GM20431 (cell line): ENCODE data around the gene OR51M1.

Source experiments
- in situ Hi-C: fragments of 300-500 bp; cut with MseI, MboI; formaldehyde crosslinking; loops from one replicate; pipeline ENCODE4 v1.15.0; 2020; ENCODE audit warnings: low sequenced_read_pairs; ENCODE audit not compliant: unreplicated experiment

The OR51M1 gene

DNA sequence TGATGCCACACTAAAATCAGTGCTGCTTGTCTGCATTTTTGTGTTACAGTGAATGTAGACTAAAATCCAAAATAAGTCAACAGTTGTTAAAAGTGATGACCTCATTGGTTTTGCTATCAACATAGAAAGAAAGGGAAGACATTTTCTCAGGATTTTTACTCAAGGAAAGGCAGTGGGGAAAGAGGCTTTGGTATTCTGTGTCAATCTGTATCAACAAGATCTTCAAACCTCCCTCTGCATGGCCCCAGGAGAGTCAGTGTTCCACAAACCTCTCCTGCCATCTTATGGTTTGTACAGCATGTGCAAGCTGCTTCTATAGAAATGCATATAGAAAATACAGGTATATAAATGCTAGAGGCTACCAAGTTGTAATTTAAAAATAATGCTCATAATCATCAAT lies 13.8 kb upstream of the OR51M1 start:
- in situ Hi-C loops = loop anchor here (25.0 kb wide), 1 partner anchor 157 kb away; the partner anchor contains the start of gene OR51V1

DNA sequence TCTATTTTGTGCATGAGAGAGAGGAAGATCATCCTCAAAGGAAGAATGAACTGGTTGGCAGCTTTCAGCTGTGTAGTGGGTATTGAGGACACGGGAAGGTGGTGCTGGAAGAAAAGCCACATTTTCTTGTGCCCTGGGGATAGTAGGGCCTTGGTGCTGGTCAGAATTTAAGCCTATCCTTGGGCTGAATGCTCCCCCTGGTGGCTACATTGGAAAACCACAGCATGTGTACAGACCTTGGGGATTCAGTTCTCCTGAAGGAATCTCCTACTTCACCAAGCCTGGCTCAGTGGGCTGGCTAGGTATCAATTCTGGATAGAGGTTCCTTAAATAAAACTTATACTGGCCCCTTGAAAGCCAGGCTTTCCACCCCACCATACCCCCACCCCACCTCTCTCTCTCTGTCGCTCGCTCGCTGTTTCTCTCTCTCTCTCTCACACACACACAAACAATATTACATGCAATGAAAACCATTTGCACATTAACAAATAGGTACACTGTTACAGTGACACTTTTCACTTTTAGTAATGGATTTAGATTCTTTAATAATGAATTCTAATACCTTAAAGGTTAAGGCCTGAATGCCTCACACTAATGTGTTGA lies 2.8 kb upstream of the OR51M1 start:
- in situ Hi-C loops = loop anchor here (25.0 kb wide), 1 partner anchor 269 kb away; no protein-coding TSS in a partner anchor

GRCh38 chr11:5384335-5384734 lies 723 bp downstream of the OR51M1 start:
- in situ Hi-C loops = loop anchor here (25.0 kb wide), 1 partner anchor 272 kb away; no protein-coding TSS in a partner anchor

GRCh38 chr11:5390210-5390609 lies 6.6 kb downstream of the OR51M1 start:
- in situ Hi-C loops = loop anchor here (25.0 kb wide), 1 partner anchor 278 kb away; no protein-coding TSS in a partner anchor

GRCh38 chr11:5394091-5394490 lies 10.5 kb downstream of the OR51M1 start:
- in situ Hi-C loops = loop anchor here (25.0 kb wide), 1 partner anchor 282 kb away; no protein-coding TSS in a partner anchor

DNA sequence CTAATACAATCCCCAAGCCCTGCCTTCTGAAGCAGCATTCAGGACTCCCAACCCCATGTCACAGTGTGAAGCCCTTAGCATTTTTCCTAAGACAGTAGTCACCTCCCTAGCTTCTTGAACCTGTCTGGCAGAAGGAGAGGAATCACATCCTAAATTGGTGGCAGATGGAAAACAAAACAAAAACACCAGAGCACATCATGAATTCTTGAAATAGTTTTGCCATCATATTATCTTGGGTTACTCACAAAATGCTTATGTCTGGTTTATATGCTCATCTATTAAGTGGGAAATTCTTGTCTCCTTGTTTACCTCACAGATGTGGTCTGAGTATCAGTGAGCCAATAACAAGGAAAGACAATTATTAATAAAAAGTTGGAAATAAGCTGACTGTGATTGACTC lies 15.3 kb downstream of the OR51M1 start:
- in situ Hi-C loops = loop anchor here (25.0 kb wide), 1 partner anchor 287 kb away; no protein-coding TSS in a partner anchor

DNA sequence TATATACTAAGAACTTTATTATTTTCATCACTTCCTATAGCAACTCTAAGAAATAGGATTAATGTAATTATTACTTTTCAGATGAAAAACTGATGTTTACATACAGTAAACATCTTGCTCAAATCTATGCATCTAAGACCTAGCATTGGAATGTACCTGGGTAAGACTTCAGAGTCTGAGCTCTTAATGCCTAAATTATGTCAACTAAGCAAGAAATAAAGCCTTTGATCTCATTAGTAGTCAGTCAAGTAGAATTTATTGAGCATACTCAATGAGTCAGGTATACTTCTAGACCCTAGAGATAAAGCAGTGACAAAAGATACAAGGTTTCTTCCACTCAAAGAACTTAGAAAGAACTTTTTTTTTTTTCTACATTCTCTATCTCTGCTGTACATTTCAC lies 21.6 kb downstream of the OR51M1 start:
- in situ Hi-C loops = no loop called here

GRCh38 chr11:5420993-5421392 lies 37.4 kb downstream of the OR51M1 start:
- in situ Hi-C loops = no loop called here

- in situ Hi-C loops = no loop called here
These were observed 38.2 kb downstream of the OR51M1 start, which contains the start of gene OR51Q1 for GRCh38 chr11:5421811-5422210. Gene OR51Q1, plus strand, starts transcription at chr11:5422111. Its CDS starts 90 bp downstream, at chr11:5422201.

DNA sequence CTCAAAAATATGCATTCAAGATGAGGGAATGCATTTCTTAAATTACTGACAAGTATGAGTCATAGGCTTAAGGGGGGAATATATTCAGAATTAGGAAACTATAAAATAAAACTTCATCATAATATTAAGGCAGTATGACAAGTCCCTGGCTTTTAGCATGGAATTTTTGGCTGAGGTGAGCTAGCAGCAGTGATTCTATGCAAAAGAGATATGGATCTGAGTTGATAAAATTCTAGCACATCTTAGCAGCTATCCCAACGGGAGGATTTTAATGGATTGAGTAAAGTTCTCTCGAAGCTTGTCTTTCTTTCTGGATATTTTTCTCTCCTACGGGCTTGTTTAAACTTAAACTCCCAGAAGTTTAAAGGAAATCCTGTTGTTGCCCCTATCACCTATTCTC lies 39.5 kb downstream of the OR51M1 start:
- in situ Hi-C loops = no loop called here

GRCh38 chr11:5441414-5441813 lies 57.8 kb downstream of the OR51M1 start, which contains the start of gene OR51I1:
Gene OR51I1, minus strand, starts transcription at chr11:5441514. Its CDS starts 0 bp downstream, at chr11:5441514.
- in situ Hi-C loops = no loop called here
